SK-N-SH treated with all-trans-retinoic acid at 6 μM for 48 hours (cell line): ENCODE data around the gene CDH4.

Source experiments
- ARNTL ChIP-seq: fragments of 450-650 bp; formaldehyde crosslinking; IDR thresholded peaks from 2 replicates; pipeline ENCODE4 v1.5.0; 2020; ENCODE audit warnings: low read depth, mild to moderate bottlenecking, moderate library complexity, borderline replicate concordance
- TF ChIP-seq, protein P1 (sequence below): fragments of 250-450 bp; sonication (Bioruptor Pico); IDR thresholded peaks from 2 replicates; pipeline ENCODE4 v1.5.1; 2021; ENCODE audit warnings: mild to moderate bottlenecking, moderate library complexity
- TF ChIP-seq, protein P2 (sequence below): fragments of 250-450 bp; sonication (Bioruptor Pico); IDR thresholded peaks from 2 replicates; pipeline ENCODE4 v1.8.0; 2020; ENCODE audit warnings: mild to moderate bottlenecking, moderate library complexity, borderline replicate concordance

DNA sequence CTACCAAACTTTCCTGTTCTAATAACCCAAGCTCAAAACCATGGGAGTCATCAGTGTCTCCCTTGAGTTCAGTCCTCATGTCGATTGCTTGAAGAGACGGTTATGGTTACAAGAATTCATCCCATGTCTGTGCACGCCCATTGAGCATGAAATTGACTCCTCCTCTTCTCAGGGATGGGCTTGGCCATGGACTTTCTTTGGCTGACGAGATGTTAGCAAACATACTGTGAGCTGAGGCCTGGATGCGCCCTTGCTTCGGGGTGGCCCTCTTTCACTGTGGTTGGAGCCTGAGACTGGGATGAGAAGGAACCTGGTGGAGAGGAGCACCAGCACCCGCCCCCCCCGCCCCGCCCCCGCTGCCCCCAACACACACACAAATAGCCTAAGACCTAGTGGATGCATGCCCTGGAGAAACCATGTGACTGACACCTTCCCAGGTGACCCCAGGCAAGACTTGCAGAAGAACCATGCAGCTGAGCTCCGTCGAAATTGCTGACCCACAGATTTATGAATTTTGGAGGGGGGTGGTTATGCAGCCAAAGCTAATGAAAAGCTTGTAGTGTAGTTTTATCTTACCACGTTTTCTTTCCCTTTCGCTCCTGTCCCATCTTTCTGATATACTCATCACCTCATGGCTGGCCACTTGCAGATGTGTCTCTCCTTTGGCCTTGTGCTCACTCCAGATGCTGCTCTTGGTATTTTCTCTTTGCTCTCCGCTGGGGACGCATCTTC lies 231.4 kb downstream of the CDH4 start:
- TF ChIP-seq ARNTL: no peak
- TF ChIP-seq, protein P1, sequence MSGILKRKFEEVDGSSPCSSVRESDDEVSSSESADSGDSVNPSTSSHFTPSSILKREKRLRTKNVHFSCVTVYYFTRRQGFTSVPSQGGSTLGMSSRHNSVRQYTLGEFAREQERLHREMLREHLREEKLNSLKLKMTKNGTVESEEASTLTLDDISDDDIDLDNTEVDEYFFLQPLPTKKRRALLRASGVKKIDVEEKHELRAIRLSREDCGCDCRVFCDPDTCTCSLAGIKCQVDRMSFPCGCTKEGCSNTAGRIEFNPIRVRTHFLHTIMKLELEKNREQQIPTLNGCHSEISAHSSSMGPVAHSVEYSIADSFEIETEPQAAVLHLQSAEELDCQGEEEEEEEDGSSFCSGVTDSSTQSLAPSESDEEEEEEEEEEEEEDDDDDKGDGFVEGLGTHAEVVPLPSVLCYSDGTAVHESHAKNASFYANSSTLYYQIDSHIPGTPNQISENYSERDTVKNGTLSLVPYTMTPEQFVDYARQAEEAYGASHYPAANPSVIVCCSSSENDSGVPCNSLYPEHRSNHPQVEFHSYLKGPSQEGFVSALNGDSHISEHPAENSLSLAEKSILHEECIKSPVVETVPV: no peak
- TF ChIP-seq, protein P2, sequence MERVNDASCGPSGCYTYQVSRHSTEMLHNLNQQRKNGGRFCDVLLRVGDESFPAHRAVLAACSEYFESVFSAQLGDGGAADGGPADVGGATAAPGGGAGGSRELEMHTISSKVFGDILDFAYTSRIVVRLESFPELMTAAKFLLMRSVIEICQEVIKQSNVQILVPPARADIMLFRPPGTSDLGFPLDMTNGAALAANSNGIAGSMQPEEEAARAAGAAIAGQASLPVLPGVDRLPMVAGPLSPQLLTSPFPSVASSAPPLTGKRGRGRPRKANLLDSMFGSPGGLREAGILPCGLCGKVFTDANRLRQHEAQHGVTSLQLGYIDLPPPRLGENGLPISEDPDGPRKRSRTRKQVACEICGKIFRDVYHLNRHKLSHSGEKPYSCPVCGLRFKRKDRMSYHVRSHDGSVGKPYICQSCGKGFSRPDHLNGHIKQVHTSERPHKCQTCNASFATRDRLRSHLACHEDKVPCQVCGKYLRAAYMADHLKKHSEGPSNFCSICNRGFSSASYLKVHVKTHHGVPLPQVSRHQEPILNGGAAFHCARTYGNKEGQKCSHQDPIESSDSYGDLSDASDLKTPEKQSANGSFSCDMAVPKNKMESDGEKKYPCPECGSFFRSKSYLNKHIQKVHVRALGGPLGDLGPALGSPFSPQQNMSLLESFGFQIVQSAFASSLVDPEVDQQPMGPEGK (CRISPR knock-in tag): no peak
